NCI-H226 (cell line): ENCODE data around the gene PASK.

Source experiments
- DNase-seq: peaks from one replicate; pipeline ENCODE4 v3.0.0-alpha.2; 2015

The PASK gene

DNA sequence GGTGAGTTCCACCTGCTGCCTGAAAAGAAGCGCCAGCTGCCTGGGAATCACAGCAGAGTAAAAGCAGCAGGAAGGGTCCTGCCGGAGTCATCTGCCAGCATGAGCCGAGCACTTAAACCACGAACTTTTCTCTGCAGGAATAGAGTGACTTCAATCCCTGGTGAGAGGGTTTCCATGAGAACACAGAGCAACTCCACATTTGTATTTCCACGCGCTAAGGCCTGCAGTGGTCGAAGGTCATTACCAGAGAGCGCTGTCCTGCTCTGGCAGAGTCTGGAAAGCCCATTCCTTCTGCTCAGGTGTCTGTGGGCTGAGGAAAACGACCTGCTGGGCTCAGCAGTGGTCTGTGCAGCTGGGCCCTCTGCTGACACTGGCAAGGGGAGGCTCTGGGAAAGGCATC lies 6.7 kb downstream of the PASK start:
- DNase-seq, result no peak

- no peak for DNase-seq
These were observed 7.2 kb downstream of the PASK start for GRCh38 chr2:241142063-241142462.

DNA sequence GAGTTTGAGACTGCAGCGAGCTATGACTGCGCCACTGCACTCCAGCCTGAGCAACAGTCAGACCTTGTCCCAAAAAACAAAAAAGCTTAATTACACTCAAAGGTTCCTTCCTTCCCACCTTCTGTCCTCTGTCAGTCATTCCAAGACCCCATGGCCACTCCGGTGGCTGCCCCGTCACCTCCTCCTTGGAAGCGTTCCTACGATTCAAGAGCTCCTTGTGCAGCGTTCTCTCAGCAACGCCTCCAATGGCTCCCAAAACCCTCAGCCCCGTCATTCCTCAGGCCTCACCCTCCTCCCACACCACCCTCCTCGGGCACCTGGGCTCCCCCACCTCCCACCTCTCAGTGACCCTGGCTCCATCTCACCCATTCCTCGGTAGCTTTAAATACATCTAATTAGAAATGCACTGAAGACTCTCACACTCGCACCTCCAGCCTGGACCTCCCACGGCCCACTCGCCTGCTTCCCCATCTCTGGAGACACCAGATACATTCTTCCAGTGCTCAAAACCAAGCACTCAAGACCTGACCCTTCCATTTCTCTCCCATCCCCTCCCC lies 8.0 kb downstream of the PASK start:
- no peak for DNase-seq

DNA sequence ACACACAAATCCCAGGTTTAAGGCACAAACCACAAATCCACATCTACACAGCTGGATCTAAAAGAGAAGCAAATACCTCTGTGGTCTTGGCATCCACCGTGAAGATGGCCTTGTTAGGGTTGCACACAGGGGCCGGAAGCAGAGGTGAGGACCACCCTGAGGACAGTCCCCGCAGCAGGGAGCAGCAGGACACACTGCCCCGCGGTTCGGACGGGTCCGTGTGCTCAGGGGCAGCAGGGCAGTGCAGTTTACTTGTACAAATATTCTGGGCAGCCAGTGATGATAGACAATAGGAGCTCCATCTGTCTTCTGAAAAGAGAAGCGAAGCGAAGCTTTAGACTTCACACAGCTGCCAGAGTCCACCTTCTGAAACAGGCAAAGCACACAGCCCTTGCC lies 8.8 kb downstream of the PASK start:
- DNase-seq, result no peak

- no peak for DNase-seq
These were observed 9.5 kb downstream of the PASK start for GRCh38 chr2:241139531-241140444.

- DNase-seq, result no peak
These were observed 10.8 kb downstream of the PASK start for GRCh38 chr2:241138471-241138870.

- no peak for DNase-seq
These were observed 11.7 kb downstream of the PASK start for GRCh38 chr2:241137276-241138190.

DNA sequence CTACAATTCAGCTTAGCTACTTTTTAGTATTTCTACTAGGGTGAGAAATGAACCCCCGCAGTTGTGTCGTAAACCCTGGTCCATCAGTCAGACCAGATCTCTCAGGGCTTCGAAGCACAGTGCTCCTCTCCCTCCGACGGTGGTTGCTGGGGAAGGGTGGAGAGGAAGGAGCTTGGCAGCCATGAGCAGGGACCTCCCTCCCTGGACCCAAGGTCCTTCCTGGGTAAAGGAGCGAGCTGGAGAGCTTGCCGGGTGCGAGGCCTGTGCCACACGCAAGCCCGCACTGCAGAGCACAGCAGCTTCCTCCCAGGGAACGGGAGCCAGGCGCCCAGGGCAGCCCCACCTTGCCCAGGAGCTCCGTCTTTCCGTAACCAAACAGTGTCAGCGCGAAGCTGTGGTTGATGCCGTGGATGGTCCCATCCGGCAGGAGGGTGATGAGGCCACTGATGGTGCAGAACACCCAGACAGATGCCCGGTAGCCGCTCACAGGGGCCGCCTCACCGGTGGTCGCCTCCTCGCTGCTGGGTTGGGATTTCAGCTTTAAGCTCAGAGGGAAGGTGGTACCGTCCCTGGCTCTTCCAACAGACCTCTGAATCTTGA lies 12.5 kb downstream of the PASK start:
- DNase-seq, result no peak

- DNase-seq, result no peak
These were observed 13.1 kb downstream of the PASK start for GRCh38 chr2:241136191-241136590.

GRCh38 chr2:241135737-241136136 lies 13.5 kb downstream of the PASK start:
- DNase-seq, result no peak

- no peak for DNase-seq
These were observed 14.6 kb downstream of the PASK start for GRCh38 chr2:241134711-241135110.

DNA sequence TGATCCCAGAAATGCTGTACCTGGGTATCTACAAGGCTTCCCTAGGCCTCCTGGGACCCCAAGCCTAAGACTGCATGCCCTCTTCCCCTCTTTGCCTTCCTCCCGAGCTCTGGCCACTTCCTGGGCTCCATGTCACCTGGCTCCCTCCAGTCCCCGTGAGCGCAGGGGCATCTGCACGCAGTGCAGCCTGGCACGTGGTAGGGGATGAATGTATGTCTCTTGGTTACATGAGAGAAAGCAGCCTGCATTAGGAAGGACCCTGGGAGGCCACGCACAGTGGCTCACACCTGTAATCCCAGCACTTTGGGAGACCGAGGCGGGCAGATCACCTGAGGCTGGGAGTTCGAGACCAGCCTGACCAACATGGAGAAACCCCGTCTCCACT lies 15.8 kb downstream of the PASK start:
- DNase-seq, result no peak

DNA sequence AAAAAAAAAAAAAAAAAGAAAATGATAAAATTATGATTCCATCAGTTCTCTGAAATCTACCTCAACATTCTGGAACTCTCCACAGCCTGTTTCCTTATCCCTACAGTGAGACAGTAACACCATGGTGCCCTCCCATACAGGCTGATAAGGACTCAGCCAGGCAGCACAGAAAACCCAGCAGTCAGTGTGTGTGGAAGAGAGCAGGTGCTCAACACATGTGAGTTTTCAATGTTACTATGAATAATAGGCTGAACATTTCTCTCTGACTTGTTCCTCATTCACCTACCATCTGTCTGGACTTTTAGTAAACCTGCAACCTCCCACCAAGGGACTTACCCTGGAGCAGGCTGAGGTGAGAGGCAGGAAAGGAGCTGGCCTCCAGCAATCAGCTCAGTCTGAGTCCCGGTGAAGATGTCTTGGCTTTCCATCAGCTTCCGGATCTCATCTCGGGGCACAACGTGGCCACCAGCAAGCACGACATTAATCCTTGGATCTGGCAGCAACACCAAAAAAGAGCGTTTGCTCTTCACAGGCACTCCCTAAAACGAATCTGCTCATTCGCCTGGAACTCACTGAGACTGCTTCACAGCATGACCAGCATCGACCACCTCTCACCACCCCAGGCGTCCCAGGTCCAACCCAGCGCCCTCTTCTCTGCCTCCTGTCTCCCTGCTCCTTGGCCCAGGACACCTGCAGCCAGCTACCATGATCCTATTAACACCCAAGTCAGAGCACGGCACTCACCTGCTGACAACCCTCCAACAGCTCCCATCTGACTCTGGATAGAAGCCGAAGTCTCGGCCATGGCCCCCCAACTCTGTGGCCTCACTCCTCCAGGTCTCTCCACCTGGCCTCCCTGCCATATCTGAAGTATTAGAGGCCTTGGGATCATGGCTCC lies 16.5 kb downstream of the PASK start:
- no peak for DNase-seq

GRCh38 chr2:241131531-241131930 lies 17.7 kb downstream of the PASK start:
- no peak for DNase-seq

GRCh38 chr2:241130316-241130715 lies 19.0 kb downstream of the PASK start:
- no peak for DNase-seq

- no peak for DNase-seq
These were observed 20.0 kb downstream of the PASK start for GRCh38 chr2:241129086-241129871.

- DNase-seq, result no peak
These were observed 21.0 kb downstream of the PASK start for GRCh38 chr2:241128266-241128665.

- no peak for DNase-seq
These were observed 22.5 kb downstream of the PASK start for GRCh38 chr2:241126771-241127202.

GRCh38 chr2:241126201-241126611 lies 23.1 kb downstream of the PASK start:
- DNase-seq, result no peak

DNA sequence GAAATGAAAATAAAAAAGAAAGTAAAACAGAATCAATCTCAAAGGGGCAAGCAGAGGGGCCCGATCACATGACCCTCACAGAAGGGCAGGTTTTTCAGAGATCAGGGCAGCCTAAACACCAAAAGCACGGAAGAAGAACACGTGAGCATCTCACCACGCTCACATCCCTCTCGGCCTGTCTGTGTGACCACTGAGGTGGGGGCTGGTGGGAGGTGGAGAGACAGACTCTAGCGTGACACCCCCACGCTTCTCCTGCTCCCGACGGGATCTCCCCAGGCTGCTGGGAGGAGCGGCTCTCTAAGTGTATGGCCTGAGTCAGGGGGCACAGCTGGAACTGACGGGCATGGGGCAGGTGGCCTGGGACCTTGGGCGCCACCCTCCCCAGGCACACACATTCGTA lies 23.6 kb downstream of the PASK start:
- no peak for DNase-seq
